ENCODE results near the gene RHOD. TPM values are rescaled to one million over a fixed set of nuclear protein-coding genes. Genes with fewer than 3 reads are reported as not detected.
A peak's percentile ranks its signal among the peaks of the same experiment; 100 is the strongest.

The RHOD gene
- total RNA-seq, 3 donors from 2014 or later = 27.2 to 30.5 (median 28.1) TPM

DNA sequence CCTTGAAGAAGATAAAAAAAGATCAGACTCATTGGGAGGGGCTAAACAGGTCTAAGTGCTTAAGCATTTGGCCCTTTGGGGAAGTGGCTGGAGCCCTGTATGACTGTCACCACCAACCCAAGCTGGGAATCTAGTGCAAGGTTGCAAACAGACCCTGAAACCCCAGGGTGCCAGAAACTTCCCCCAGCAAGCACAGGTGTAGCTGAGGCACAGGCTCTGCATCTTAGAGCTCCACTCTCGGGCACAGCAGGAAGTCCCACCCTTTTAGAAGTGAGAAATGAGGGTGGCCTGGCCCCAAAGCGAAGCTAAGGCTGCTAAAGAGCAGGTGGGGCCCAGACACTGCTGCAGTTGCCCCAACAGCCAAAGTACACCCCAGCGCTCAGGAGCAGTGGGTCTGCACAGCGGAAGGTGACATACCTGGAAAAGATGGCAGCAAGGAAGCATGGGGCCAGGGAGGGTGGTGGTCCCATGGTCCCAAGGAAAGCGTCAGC lies 56.6 kb downstream of the RHOD start:
- Histone ChIP-seq H3K9me3 (no peaks in the 10 kb centered on the region), H3K36me3 (no peaks in the 10 kb centered on the region), H3K4me3 (no peak overlapping the region), H3K27ac (no peak overlapping the region), H3K27me3 (no peaks in the 10 kb centered on the region), H3K4me1 (peaks cover 0 to 6% of the 10 kb centered on the region in 2 donors)
- TF ChIP-seq, protein P1, sequence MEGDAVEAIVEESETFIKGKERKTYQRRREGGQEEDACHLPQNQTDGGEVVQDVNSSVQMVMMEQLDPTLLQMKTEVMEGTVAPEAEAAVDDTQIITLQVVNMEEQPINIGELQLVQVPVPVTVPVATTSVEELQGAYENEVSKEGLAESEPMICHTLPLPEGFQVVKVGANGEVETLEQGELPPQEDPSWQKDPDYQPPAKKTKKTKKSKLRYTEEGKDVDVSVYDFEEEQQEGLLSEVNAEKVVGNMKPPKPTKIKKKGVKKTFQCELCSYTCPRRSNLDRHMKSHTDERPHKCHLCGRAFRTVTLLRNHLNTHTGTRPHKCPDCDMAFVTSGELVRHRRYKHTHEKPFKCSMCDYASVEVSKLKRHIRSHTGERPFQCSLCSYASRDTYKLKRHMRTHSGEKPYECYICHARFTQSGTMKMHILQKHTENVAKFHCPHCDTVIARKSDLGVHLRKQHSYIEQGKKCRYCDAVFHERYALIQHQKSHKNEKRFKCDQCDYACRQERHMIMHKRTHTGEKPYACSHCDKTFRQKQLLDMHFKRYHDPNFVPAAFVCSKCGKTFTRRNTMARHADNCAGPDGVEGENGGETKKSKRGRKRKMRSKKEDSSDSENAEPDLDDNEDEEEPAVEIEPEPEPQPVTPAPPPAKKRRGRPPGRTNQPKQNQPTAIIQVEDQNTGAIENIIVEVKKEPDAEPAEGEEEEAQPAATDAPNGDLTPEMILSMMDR (IDR thresholded peaks at IDR 0.05) = no peak
- TF ChIP-seq POLR2AphosphoS5 (IDR thresholded peaks at IDR 0.05) = no peak
- TF ChIP-seq POLR2A (IDR thresholded peaks at IDR 0.05) = no peak
- peak in 1 of 2 donors; percentile 27 for DNase-seq (ENCODE audit: low spot score in 2 of 2)
- intact Hi-C loops (cut with DNase I; ENCODE audit: low total_unique reads) = no loop called here

DNA sequence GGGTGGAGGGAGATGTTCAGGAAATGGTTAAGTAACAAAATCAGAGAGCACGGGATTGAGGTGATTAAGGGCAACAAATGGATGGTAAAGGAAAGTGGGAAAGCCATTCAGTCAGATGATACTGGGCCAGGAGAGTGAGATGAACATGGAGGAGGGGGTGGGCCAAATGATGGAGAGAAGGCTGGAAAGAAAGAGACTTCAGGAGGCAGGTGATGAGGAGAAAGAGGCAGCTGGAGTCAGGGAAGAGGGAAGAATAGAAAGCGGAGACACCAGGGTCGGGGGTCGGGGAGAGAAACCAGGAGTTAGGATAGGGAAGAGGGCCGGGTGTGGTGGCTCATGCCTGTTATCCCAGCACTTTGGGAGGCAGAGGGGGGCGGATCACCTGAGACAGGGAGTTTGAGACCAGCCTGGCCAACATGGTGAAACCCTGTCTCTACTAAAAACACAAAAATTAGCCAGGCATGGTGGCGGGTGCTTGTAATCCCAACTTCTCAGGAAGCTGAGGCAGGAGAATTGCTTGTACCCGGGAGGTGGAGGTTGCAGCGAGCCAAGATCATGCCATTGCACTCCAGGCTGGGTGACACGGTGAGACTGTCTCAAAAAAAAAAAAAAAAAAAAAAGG lies 57.7 kb downstream of the RHOD start:
- TF ChIP-seq POLR2AphosphoS5 (IDR thresholded peaks at IDR 0.05) (no peak), POLR2A (IDR thresholded peaks at IDR 0.05) (no peak)
- TF ChIP-seq, protein P1 (IDR thresholded peaks at IDR 0.05) = no peak
- intact Hi-C loops (cut with DNase I; ENCODE audit: low total_unique reads) = no loop called here
- Histone ChIP-seq H3K4me1 (peaks cover 0 to 6% of the 10 kb centered on the region in 2 donors), H3K36me3 (no peaks in the 10 kb centered on the region), H3K27me3 (no peaks in the 10 kb centered on the region), H3K4me3 (no peak overlapping the region), H3K9me3 (no peaks in the 10 kb centered on the region), H3K27ac (no peak overlapping the region)
- DNase-seq (ENCODE audit: low spot score in 2 of 2) = no peak

DNA sequence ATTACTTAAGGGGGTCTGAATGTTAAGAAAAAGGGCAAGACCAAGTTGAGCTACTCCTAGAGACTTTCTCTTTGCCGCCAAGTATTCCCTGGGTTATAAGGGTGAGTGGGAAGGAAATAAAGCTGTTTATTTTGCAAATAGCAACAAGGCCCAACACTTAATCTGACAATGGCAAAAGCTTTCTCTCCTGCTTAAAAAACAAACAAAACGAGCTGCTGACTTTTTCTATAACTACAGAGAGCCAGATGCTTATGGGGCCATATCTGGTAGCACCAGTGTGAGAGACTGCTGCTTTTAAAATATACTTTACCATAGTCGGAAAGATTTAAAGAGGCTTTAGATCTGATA lies 60.1 kb downstream of the RHOD start:
- H3K4me1 ChIP-seq = no peaks in the 10 kb centered on the region
- no peaks in the 10 kb centered on the region for H3K36me3 ChIP-seq
- H3K9me3 ChIP-seq = no peaks in the 10 kb centered on the region
- no peak overlapping the region for H3K4me3 ChIP-seq
- DNase-seq (ENCODE audit: low spot score in 2 of 2) = no peak
- no peak overlapping the region for H3K27ac ChIP-seq
- intact Hi-C loops (cut with DNase I; ENCODE audit: low total_unique reads) = no loop called here
- no peaks in the 10 kb centered on the region for H3K27me3 ChIP-seq
- TF ChIP-seq POLR2AphosphoS5 (IDR thresholded peaks at IDR 0.05) = no peak
- TF ChIP-seq, protein P1 (IDR thresholded peaks at IDR 0.05) = no peak

DNA sequence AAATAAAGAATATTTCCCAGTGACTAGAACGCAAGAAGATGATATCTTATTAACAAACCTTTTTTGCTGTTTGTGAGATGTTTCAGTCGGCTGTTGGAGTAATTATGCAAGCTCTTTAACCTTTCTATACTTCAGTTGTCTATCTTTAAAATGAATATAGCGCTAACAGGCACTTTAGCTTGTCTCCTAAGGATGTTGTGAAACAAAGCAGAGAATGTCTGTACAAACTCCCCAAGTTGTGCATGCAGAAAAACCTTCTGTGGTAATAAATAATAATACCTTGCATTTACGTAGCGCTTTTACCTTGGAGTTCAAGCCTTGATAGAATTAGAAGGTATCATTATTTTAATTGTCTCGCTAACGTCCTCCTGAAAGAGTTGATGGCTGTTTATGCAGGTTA lies 60.5 kb downstream of the RHOD start:
- no peaks in the 10 kb centered on the region for H3K27me3 ChIP-seq
- H3K9me3 ChIP-seq = no peaks in the 10 kb centered on the region
- H3K4me1 ChIP-seq = no peaks in the 10 kb centered on the region
- H3K27ac ChIP-seq = peak overlapping the region; percentile 99
- H3K36me3 ChIP-seq = no peaks in the 10 kb centered on the region
- TF ChIP-seq POLR2AphosphoS5 (IDR thresholded peaks at IDR 0.05) (no peak), POLR2A (IDR thresholded peaks at IDR 0.05) (no peak)
- TF ChIP-seq, protein P1 (IDR thresholded peaks at IDR 0.05) = no peak
- H3K4me3 ChIP-seq = peak overlapping the region; percentile 86 to 98 (median 96)
- DNase-seq (ENCODE audit: low spot score in 2 of 2) = no peak
- intact Hi-C loops (cut with DNase I; ENCODE audit: low total_unique reads) = no loop called here

DNA sequence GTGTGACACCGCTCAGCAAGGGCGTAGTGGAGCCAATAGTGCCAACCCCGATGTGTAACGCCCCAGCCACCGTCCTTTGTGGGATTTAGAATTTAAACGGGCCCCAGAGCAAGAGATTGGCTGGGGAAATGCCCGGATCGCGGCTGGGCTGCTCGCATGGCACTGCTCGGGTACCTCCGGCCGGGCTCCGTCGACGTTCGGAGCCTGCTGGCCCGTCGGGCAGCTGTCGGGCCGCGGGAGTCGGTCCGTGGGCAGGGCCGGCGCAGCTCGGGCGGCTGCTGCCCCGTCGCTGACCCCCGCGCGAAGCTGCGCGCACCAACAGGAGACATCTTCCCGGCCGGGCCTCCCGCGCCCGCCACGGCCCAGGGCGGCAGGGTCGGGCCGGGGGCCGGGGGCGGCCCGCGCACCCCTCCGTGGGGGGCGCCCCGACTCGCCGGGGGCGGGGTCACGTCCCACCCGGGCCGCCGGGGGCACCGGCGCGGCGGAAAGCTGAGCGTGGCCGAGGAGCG lies 61.1 kb downstream of the RHOD start:
- intact Hi-C loops (cut with DNase I; ENCODE audit: low total_unique reads) = no loop called here

More for the DNA sequence above, 61.1 kb downstream of the RHOD start:
- DNase-seq (ENCODE audit: low spot score in 2 of 2) = peak in 1 of 2 donors; percentile 51
- Histone ChIP-seq H3K4me1 (no peaks in the 10 kb centered on the region), H3K4me3 (peak overlapping the region; percentile 86 to 98 (median 96)), H3K27ac (peak overlapping the region; percentile 99), H3K9me3 (no peaks in the 10 kb centered on the region), H3K27me3 (no peaks in the 10 kb centered on the region), H3K36me3 (no peaks in the 10 kb centered on the region)
- TF ChIP-seq POLR2AphosphoS5 (IDR thresholded peaks at IDR 0.05) = no peak
- TF ChIP-seq, protein P1 (IDR thresholded peaks at IDR 0.05) = no peak
- no peak for TF ChIP-seq POLR2A (IDR thresholded peaks at IDR 0.05)
